H1 (cell line): ENCODE measurements around the gene NKPD1. TPM values are rescaled to one million over a fixed set of nuclear protein-coding genes. Genes with fewer than 3 reads are reported as not detected.

Experiments used
- CTCF ChIA-PET: fragments of 300-600 bp; sonication (Branson Sonifier 250); formaldehyde crosslinking; loops from one replicate; lab custom pipeline; 2021; ENCODE audit not compliant: partially characterized antibody; lab: Charles Lee
- POLR2A ChIA-PET: fragments of 300-600 bp; sonication (Branson Sonifier 250); formaldehyde crosslinking; loops from one replicate; lab custom pipeline; 2021; ENCODE audit warnings: inconsistent platforms; ENCODE audit not compliant: partially characterized antibody; lab: Charles Lee
- DNase-seq, 2 experiments: peaks; one replicate each; pipeline versions ENCODE4 v3.0.0 to v3.0.0-alpha.2; 2010 to 2022; ENCODE audit warnings: low spot score in 2 of 2, low read depth in 1 of 2, mixed read lengths in 1 of 2
- FAIRE-seq: peaks from 2 replicates; lab custom pipeline; 2011; peaks lifted over from hg19 to GRCh38; lab: Jason Lieb, UNC
- H2AFZ ChIP-seq: 2 replicates; pipeline ENCODE4 v1.8.1; 2012; ENCODE audit warnings: low read length, inconsistent platforms
- H2AK5ac ChIP-seq: 2 replicates; pipeline ENCODE4 v1.6.1; 2013; ENCODE audit warnings: low read depth, low read length
- H2BK120ac ChIP-seq: replicated peaks from 2 replicates; pipeline ENCODE3; 2013; ENCODE audit warnings: low read depth, low read length, inconsistent platforms
- H2BK12ac ChIP-seq: 2 replicates; pipeline ENCODE4 v1.6.1; 2013; ENCODE audit warnings: low read depth, low read length
- H2BK15ac ChIP-seq: 2 replicates; pipeline ENCODE4 v1.6.1; 2013; ENCODE audit warnings: low read length
- H2BK20ac ChIP-seq: 2 replicates; pipeline ENCODE4 v1.6.1; 2013; ENCODE audit warnings: low read length
- H2BK5ac ChIP-seq: 2 replicates; pipeline ENCODE4 v1.6.1; 2013; ENCODE audit warnings: low read depth, low read length
- H3K14ac ChIP-seq: 2 replicates; pipeline ENCODE4 v1.6.1; 2013; ENCODE audit warnings: inconsistent platforms; ENCODE audit not compliant: insufficient read length
- H3K18ac ChIP-seq: 2 replicates; pipeline ENCODE4 v1.6.1; 2013; ENCODE audit warnings: low read length; ENCODE audit errors: extremely low read depth
- H3K23ac ChIP-seq: 2 replicates; pipeline ENCODE4 v1.6.1; 2013; ENCODE audit warnings: inconsistent platforms; ENCODE audit not compliant: insufficient read length
- H3K23me2 ChIP-seq: 2 replicates; pipeline ENCODE4 v1.6.1; 2013; ENCODE audit warnings: low read depth, low read length
- H3K27ac ChIP-seq: 2 replicates; pipeline ENCODE4 v1.6.1; 2011; ENCODE audit warnings: low read depth, low read length, inconsistent platforms
- H3K27me3 ChIP-seq, 4 experiments: replicated peaks in 1 of 4; 1 replicate in 1 of 4; 2 replicates in 3 of 4; pipeline versions ENCODE4 v1.6.1 to v1.8.1; 2011 to 2013; ENCODE audit warnings: low read length in 3 of 4, mild to moderate bottlenecking in 3 of 4, inconsistent platforms in 2 of 4, mixed read lengths in 2 of 4, moderate library complexity in 1 of 4; ENCODE audit not compliant: control insufficient read depth in 3 of 4, insufficient read depth in 3 of 4; ENCODE audit errors: extremely low read depth in 1 of 4
- H3K36me3 ChIP-seq, 4 experiments: 2 replicates each; pipeline versions ENCODE4 v1.6.1 to v1.8.1; 2011 to 2013; ENCODE audit warnings: mild to moderate bottlenecking in 4 of 4, low read length in 3 of 4, moderate library complexity in 2 of 4, control low read depth in 1 of 4, inconsistent platforms in 1 of 4; ENCODE audit not compliant: insufficient read depth in 4 of 4, control insufficient read depth in 2 of 4
- H3K4ac ChIP-seq: replicated peaks from 2 replicates; pipeline ENCODE3; 2013; ENCODE audit warnings: low read length, low read depth, mixed read lengths, inconsistent platforms; ENCODE audit not compliant: insufficient read length
- H3K4me1 ChIP-seq, 4 experiments: replicated peaks in 1 of 4; 1 replicate in 1 of 4; 2 replicates in 3 of 4; pipeline versions ENCODE4 v1.6.1 to v1.8.1; 2011 to 2013; ENCODE audit warnings: low read length in 3 of 4, inconsistent platforms in 2 of 4, mixed read lengths in 1 of 4; ENCODE audit not compliant: insufficient read depth in 4 of 4, control insufficient read depth in 3 of 4
- H3K4me2 ChIP-seq, 2 experiments: 2 replicates each; pipeline versions ENCODE4 v1.6.1 to v1.8.1; 2011 to 2013; ENCODE audit warnings: low read depth in 2 of 2, low read length in 2 of 2, control low read depth in 1 of 2, inconsistent platforms in 1 of 2, mild to moderate bottlenecking in 1 of 2; ENCODE audit not compliant: insufficient read depth in 1 of 2
- H3K4me3 ChIP-seq, 4 experiments: fragments of 200-600, 300-600 bp in 1 of 4; sonication (generic), shearing (Covaris generic), sonication (Bioruptor Twin) in 1 of 4; 2 replicates each; pipeline versions ENCODE4 v1.5.1 to v1.8.1; 2011 to 2016; ENCODE audit warnings: low read length in 4 of 4, low read depth in 3 of 4, control low read depth in 2 of 4, inconsistent platforms in 2 of 4, mild to moderate bottlenecking in 2 of 4, mixed read lengths in 1 of 4, moderate library complexity in 1 of 4; ENCODE audit not compliant: insufficient read depth in 2 of 4; ENCODE audit errors: extremely low read depth in 1 of 4
- H3K56ac ChIP-seq: replicated peaks from 2 replicates; pipeline ENCODE3; 2013; ENCODE audit warnings: low read depth, mild to moderate bottlenecking, mixed read lengths, low read length, inconsistent platforms; ENCODE audit not compliant: insufficient read length
- H3K79me1 ChIP-seq: 2 replicates; pipeline ENCODE4 v1.6.1; 2013; ENCODE audit warnings: low read depth, low read length, control low read depth
- H3K79me2 ChIP-seq, 2 experiments: 2 replicates each; pipeline versions ENCODE4 v1.6.1 to v1.8.1; 2012 to 2013; ENCODE audit warnings: low read length in 2 of 2, mild to moderate bottlenecking in 2 of 2, inconsistent platforms in 1 of 2; ENCODE audit not compliant: insufficient read depth in 2 of 2, control insufficient read depth in 1 of 2
- H3K9ac ChIP-seq, 4 experiments: replicated peaks in 1 of 4; 1 replicate in 1 of 4; 2 replicates in 3 of 4; pipeline versions ENCODE4 v1.6.1 to v1.8.1; 2011 to 2013; ENCODE audit warnings: low read depth in 3 of 4, low read length in 3 of 4, control low read depth in 2 of 4, mild to moderate bottlenecking in 2 of 4, moderate library complexity in 2 of 4, inconsistent platforms in 1 of 4; ENCODE audit errors: extremely low read depth in 1 of 4
- H3K9me3 ChIP-seq, 2 experiments: 2 replicates each; pipeline versions ENCODE4 v1.6.1 to v1.8.1; 2012 to 2013; ENCODE audit warnings: mild to moderate bottlenecking in 2 of 2, moderate library complexity in 2 of 2, control low read depth in 1 of 2, inconsistent platforms in 1 of 2, low read depth in 1 of 2, low read length in 1 of 2, mixed read lengths in 1 of 2; ENCODE audit not compliant: insufficient read depth in 2 of 2
- H4K20me1 ChIP-seq, 2 experiments: replicated peaks in 1 of 2; 2 replicates each; pipeline versions ENCODE3 to v1.8.1; 2011 to 2013; ENCODE audit warnings: inconsistent platforms in 2 of 2, low read length in 2 of 2, mild to moderate bottlenecking in 1 of 2; ENCODE audit not compliant: insufficient read depth in 2 of 2, control insufficient read depth in 1 of 2
- H4K5ac ChIP-seq: 2 replicates; pipeline ENCODE4 v1.6.1; 2013; ENCODE audit warnings: low read length, low read depth, mixed read lengths, inconsistent platforms; ENCODE audit not compliant: insufficient read length
- H4K8ac ChIP-seq: 2 replicates; pipeline ENCODE4 v1.8.0; 2013; ENCODE audit warnings: mild to moderate bottlenecking, moderate library complexity, low read length, inconsistent platforms; ENCODE audit not compliant: insufficient read depth; ENCODE audit errors: extremely low read depth
- H4K91ac ChIP-seq: replicated peaks from 2 replicates; pipeline ENCODE3; 2013; ENCODE audit warnings: low read length, mixed read lengths, inconsistent platforms; ENCODE audit not compliant: insufficient read length
- CHD2 ChIP-seq: IDR thresholded peaks from 2 replicates; pipeline ENCODE4 v1.6.1; 2012; ENCODE audit warnings: low read length, improper control_type of control experiment
- GTF2F1 ChIP-seq: IDR thresholded peaks from 2 replicates; pipeline ENCODE4 v1.6.1; 2012; ENCODE audit warnings: low read depth, low read length, improper control_type of control experiment, borderline replicate concordance
- HDAC2 ChIP-seq, 2 experiments: fragments of 300-600 bp in 1 of 2; sonication (generic) in 1 of 2; IDR thresholded peaks; 2 replicates each; pipeline ENCODE4 v1.6.1; 2011 to 2012; ENCODE audit warnings: low read depth in 2 of 2, low read length in 2 of 2, mild to moderate bottlenecking in 2 of 2, moderate library complexity in 2 of 2, borderline replicate concordance in 1 of 2, inconsistent platforms in 1 of 2
- RAD21 ChIP-seq, 2 experiments: IDR thresholded peaks in 1 of 2; conservative IDR thresholded peaks in 1 of 2; 2 replicates each; pipeline ENCODE4 v1.6.1; 2011; ENCODE audit warnings: low read depth in 2 of 2, low read length in 2 of 2, improper control_type of control experiment in 1 of 2, inconsistent platforms in 1 of 2, mild to moderate bottlenecking in 1 of 2, moderate library complexity in 1 of 2
- WGBS, 2 experiments: shearing (Covaris generic) in 1 of 2; methylation state at CpG; one replicate each; pipeline versions ENCODE4 v1.1.6 to v1.1.7; 2013 to 2015; ENCODE audit warnings: low lambda C conversion rate in 2 of 2, mixed read lengths in 2 of 2, inconsistent platforms in 1 of 2, low coverage in 1 of 2, missing lambda C conversion rate in 1 of 2; ENCODE audit not compliant: insufficient replicate concordance in 2 of 2, insufficient coverage in 1 of 2, insufficient read length in 1 of 2; ENCODE audit errors: extremely low coverage in 1 of 2, missing lambda C conversion rate in 1 of 2; 5-methylcytosine and 5-hydroxymethylcytosine counted together
- polyA plus RNA-seq, 7 experiments: library from polyadenylated mRNA; depleted of rRNA in 3 of 7; stranded (reverse) in 5 of 7; unstranded in 2 of 7; fragments of >200 nt in 5 of 7; fragments of 200-250 nt in 2 of 7; gene quantifications; 1 replicate in 5 of 7; 2 replicates in 1 of 7; 4 replicates in 1 of 7; pipeline versions ENCODE4 v1.2.1 to v1.2.3, GENCODE V29; 2011 to 2013; ENCODE audit warnings: missing spikeins in 2 of 7, mixed read lengths in 2 of 7
- total RNA-seq: library from RNA; stranded (reverse); fragmentation: NEBNext Ultra II Directional; extraction: Animal tissue kit (Norgen Biotek cat#: 25700); gene quantifications from 2 replicates; pipeline ENCODE4 v1.2.1, GENCODE V29; 2021
- TF ChIP-seq, protein P1 (sequence below): IDR thresholded peaks from 2 replicates; pipeline ENCODE4 v1.6.1; 2011; ENCODE audit warnings: low read depth, mild to moderate bottlenecking, low read length; ENCODE audit not compliant: insufficient read depth
- TF ChIP-seq, protein P2 (sequence below): IDR thresholded peaks from 2 replicates; pipeline ENCODE4 v1.6.1; 2012; ENCODE audit warnings: inconsistent platforms

The NKPD1 gene
- total and polyA plus RNA-seq, 2 of the 8 experiments (the other 6 are each of a cell fraction or from before 2014, with no cell fraction given): 0.30 to 0.39 TPM

DNA sequence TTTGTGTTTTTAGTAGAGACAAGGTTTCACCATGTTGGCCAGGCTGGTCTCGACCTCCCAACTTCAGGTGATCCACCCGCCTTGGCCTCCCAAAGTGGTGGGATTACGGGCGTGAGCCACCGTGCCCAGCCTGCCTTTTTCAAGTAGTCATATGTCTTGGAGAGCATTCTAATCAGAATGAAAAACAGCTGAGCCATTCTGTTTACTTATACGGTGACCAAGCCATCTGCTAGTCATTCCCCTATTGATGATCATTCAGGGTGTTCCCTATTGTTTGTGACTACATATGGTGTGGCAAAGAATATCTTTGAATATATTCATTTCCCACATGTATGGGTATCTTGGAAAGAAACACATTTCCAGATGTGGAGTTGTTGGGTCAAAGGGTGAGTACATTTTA is 35.0 kb upstream of the NKPD1 start:
- H3K14ac ChIP-seq: no peak overlapping the region
- FAIRE-seq (no peak), DNase-seq (no peak)
- no peak overlapping the region for H2BK120ac ChIP-seq
- H3K18ac ChIP-seq: no peak overlapping the region
- no peak overlapping the region for H3K4me3 ChIP-seq
- H2BK12ac ChIP-seq: no peak overlapping the region
- TF ChIP-seq GTF2F1: no peak
- no peak for TF ChIP-seq CHD2
- no peak for TF ChIP-seq RAD21 (IDR thresholded peaks at IDR 0.05 in 1 of 2, conservative IDR thresholded peaks at IDR 0.05 in 1 of 2; ENCODE audit: low read depth in 2 of 2, low read length in 2 of 2)
- no peak for TF ChIP-seq HDAC2 (IDR thresholded peaks at IDR 0.05; ENCODE audit: borderline replicate concordance in 1 of 2, low read depth in 2 of 2, low read length in 2 of 2)
- TF ChIP-seq, protein P1, sequence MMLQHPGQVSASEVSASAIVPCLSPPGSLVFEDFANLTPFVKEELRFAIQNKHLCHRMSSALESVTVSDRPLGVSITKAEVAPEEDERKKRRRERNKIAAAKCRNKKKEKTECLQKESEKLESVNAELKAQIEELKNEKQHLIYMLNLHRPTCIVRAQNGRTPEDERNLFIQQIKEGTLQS: no peak
- TF ChIP-seq, protein P2, sequence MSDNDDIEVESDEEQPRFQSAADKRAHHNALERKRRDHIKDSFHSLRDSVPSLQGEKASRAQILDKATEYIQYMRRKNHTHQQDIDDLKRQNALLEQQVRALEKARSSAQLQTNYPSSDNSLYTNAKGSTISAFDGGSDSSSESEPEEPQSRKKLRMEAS: no peak
- H3K4me1 ChIP-seq: no peaks in the 10 kb centered on the region
- no peak overlapping the region for H3K4ac ChIP-seq
- 82% methylated on average over 6 of the region's 6 CpGs; no CpG with 5 or more reads in 1 of the 2 experiments for WGBS, 2 experiments
- no peak overlapping the region for H2AFZ ChIP-seq
- no peaks in the 10 kb centered on the region for H3K79me2 ChIP-seq
- H4K5ac ChIP-seq: no peak overlapping the region
- H2BK5ac ChIP-seq: no peak overlapping the region
- H3K9ac ChIP-seq: no peak overlapping the region
- no peak overlapping the region for H2BK15ac ChIP-seq
- H3K79me1 ChIP-seq: no peaks in the 10 kb centered on the region
- H2BK20ac ChIP-seq: no peak overlapping the region
- H3K4me2 ChIP-seq: no peak overlapping the region
- no peak overlapping the region for H3K56ac ChIP-seq
- CTCF ChIA-PET: interaction anchor here (0.6 to 2.2 kb wide), 4 partner anchors 8 to 143 kb away, joined by 3 to 14 read pairs (median 3); no protein-coding TSS in a partner anchor
- no peaks in the 10 kb centered on the region for H3K9me3 ChIP-seq
- H3K36me3 ChIP-seq: no peaks in the 10 kb centered on the region
- H4K91ac ChIP-seq: no peak overlapping the region
- POLR2A ChIA-PET: no interaction called here
- no peak overlapping the region for H3K27ac ChIP-seq
- H2AK5ac ChIP-seq: no peak overlapping the region
- H4K8ac ChIP-seq: no peak overlapping the region
- H3K23ac ChIP-seq: no peak overlapping the region
- H3K27me3 ChIP-seq: no peaks in the 10 kb centered on the region
- H3K23me2 ChIP-seq: no peaks in the 10 kb centered on the region
- no peaks in the 10 kb centered on the region for H4K20me1 ChIP-seq
